SK-N-MC (cell line): ENCODE data around the gene ATXN10.

ENCODE experiments used
- EZH2 ChIP-seq: fragments of 200-600 bp; sonication (generic); IDR thresholded peaks from one replicate; pipeline ENCODE4 v1.6.1; 2017; ENCODE audit warnings: antibody characterized with exemption
- POLR2AphosphoS5 ChIP-seq: IDR thresholded peaks from 2 replicates; pipeline ENCODE4 v1.6.1; 2012; ENCODE audit warnings: mild to moderate bottlenecking, low read depth, low read length, borderline replicate concordance

- TF ChIP-seq EZH2: no peak
- no peak for TF ChIP-seq POLR2AphosphoS5
Measured at GRCh38 chr22:45743687-45744086, 72.1 kb downstream of the ATXN10 start.
